Cortex of kidney (tissue), 1 donor: ENCODE results near the gene RHBDL2.
"Not testable (repeated sequence)": the region's sequence is repeated elsewhere in the genome, so short reads cannot be mapped to it uniquely, and the experiment has no call there.

Source experiments
- DNase-seq: peaks from one replicate; lab custom pipeline; 2025; lab: John Stamatoyannopoulos, UW

The RHBDL2 gene, protein sequence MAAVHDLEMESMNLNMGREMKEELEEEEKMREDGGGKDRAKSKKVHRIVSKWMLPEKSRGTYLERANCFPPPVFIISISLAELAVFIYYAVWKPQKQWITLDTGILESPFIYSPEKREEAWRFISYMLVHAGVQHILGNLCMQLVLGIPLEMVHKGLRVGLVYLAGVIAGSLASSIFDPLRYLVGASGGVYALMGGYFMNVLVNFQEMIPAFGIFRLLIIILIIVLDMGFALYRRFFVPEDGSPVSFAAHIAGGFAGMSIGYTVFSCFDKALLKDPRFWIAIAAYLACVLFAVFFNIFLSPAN

DNA sequence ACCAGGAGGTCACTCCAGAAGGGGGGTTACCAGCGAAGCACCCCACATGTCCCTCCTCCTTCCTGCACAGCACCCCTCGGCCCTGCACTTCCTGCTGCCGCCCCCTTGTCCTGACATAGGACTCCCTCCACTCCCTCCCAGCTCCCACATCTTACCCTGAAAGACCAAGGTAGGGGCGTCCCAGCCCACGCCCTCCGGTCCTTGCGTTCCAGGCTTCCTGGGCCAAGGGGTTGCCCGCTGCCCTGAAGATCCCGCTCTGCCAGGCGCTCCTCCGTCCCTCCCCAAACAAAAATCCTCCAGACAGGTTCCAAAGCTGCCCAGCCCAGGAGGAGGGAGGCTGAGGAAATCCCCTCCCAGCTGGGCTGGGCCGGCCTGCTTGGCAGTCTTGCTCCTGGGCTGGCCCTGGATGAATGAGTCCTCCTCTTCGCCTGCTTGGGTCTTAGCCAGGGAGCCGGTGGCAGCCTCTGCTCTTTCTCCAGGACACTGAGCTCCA lies at the start of gene RHBDL2:
RHBDL2 (minus strand) TSS at position 304 of the 493 bp plus-strand sequence. CDS start 22,618 bp downstream, outside the sequence.
- no peak for DNase-seq

DNA sequence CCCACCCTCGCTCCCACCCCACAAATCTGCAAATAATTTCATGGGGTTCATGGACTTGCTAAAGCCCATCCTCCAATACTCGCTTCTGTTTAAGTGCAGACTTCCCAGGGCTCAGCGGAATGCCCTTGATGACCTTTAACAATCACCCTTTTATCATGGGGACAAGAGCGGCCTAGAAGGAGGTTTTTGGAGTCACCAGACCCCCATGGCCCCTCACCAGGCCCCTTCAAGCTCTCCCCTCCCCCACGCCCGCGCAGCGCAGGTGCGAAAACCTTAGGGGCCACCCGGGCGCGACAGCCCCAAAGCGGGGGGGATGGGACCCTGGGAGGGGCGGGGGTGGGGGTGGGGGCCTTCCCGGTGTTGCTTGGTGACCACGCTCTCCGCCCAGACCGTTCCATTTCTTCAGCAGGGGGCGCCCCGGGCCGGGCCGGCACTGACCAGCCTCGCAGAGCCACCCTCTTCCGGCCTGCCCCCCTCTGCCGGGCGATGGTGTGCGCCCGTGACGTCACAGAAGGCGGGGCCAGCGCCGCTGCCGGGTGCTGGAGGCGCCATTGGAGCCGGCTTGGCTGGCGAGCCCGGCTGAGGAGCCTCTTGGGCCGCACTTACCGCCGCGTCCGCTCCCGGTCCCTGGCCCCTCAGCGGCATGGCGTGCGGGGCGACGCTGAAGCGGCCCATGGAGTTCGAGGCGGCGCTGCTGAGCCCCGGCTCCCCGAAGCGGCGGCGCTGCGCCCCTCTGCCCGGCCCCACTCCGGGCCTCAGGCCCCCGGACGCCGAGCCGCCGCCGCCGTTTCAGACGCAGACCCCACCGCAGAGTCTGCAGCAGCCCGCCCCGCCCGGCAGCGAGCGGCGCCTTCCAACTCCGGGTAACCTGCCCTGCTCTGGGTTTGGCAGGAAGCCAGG lies 49.4 kb upstream of the RHBDL2 start, which contains the start of gene AKIRIN1:
AKIRIN1 (plus strand) TSS at position 539 of the 900 bp plus-strand sequence; CDS start at position 644, 105 bp downstream.
- peak; percentile 36 for DNase-seq

DNA sequence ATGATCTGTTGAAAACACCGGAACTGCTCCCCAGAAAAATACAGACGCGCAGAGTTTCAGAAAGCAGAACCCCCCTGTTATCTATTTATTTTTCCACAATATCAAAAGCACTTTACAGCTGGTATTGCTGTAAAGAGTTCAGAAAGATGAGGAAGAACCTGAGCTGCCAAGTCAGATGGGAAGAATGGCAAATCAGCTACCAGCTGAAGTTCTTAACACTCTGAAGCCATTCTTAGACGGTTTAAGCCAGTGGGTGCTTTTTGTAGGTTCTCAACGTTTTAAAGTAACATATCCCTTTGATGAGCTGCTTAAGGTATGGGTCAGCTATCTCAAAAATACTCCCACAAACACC lies 48.7 kb upstream of the RHBDL2 start:
- no peak for DNase-seq

DNA sequence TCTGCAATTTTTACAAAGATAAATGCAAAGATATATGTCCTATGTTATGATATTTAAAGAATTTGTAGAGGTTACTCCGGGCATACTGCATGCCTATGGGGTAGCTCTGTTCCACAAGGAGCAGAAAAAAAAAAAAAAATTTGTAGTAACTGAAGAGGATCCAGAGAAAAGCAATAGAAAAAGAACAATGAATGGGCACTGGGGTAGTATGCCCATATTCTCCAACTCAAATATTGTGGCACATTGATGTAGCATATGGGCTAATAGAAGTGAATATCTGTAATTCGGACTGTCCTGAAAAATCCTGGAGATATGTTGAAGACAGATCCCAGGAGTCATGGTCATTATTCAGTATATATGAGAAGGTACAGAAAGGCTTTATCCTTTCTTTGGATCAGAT lies 48.3 kb upstream of the RHBDL2 start:
- DNase-seq, result no peak

DNA sequence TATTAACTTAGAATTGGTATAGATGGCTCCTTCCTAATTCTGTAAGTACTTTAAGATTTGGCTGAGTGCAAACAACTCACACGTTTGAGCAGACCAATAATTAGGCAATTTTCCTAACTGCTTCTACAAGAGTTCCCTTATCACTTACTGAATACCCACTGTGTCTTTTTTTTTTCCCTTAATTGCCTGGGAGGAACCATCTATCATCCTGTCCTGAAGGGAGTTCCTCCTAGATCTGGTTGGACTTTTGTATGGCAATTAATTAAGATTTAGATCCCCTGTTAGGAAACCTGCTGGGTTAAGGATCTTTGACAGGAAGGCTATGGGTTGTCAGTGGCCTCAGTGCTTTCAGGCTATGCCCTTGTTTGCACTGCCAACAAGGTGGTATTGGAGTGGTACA lies 37.8 kb upstream of the RHBDL2 start:
- not testable (repeated sequence) for DNase-seq

DNA sequence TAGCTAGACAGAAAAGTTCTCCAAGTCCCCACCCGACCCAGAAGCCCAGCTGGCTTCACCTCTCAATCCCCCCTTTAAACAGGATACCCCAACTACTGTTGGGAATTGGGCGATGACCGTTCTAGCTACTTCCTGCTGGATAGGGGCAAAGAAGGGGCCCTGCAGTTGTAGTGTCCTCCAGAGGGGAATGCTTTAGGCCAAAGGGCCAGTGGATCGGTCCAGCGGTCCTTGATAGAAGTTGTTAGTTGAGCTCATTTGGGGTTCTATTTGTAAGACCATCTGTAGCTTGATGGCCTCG lies 36.6 kb upstream of the RHBDL2 start:
- not testable (repeated sequence) for DNase-seq

DNA sequence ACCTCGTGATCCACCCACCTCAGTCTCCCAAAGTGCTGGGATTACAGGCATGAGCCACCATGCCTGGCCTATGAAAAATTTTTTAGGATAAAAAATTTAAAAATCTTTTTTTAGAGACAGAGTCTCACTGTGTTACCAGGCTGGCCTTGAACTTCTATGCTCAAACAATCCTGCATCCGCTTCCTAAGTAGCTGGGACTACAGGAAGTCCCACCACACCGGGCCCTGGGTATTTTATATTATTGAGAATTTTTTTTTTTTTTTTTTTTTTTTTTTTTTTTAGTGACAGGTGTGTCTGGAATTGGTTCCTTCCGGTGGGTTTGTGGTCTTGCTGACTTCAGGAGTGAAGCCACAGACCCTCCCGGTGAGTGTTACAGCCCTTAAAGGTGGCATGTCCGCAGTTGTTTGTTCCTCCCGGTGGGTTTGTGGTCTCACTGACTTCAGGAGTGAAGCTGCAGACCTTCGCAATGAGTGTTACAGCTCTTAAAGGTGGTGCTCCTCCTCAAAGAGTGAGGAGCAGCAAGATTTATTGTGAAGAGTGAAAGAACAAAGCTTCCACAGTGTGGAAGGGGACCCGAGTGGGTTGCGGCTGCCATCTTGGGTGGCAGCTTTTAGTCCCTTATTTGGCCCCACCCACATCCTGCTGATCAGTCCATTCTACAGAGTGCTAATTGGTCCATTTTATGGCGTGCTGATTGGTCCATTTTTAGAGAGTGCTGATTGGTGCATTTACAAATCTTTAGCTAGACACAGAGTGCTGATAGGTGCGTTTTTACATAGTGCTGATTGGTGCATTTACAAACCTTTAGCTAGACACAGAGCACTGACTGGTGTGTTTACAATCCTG lies 36.0 kb upstream of the RHBDL2 start:
- DNase-seq, result not testable (repeated sequence)

DNA sequence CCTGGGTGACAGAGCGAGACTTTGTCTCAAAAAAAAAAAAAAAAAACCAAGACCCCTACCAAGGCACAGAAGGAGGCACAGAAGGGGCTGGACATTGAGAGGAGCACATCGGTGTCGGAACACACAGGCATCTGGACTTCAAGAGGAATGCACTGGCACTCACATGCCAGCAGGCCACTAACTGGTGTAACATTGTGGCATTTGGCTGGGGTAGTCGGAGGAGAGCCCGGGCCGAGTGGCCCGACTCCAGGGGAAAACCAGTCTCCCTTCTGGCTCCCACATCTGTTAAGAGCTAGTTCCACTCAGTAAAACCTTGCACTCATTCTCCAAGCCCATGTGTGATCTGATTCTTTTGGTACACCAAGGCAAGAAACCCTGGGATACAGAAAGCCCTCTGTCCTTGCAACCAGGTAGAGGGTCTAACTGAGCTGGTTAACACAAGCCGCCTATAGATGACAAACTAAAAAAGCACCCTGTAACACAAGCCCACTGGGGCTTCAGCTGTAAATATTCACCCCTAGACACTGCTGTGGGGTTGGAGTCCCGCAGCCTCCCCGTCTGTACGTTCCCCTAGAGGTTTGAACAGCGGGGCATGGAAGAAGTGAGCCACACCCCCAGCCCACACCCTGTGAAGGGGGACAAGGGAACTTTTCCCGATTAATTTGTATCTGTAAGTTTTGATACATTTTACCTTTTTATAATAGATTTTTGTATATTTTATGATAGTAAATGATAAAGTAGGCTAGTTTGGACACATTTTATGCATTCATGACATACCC lies 32.2 kb upstream of the RHBDL2 start:
- DNase-seq, result no peak

DNA sequence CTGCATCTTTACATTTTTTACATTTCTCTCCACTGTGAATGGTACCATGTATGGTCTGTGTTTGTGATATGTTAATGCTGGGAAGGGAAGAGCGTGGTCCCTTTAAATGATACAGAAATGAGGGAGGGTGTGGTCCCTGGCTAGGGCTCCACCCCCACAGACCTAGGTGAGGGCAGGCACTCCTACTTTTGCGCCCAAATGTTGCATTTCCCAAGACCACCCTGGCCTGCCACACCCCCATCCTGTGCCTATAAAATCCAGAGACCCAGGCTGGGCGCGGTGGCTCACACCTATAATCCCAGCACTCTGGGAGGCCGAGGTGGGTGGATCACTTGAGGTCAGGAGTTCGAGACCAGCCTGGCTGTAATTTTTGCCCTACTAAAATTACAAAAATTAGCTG lies 31.5 kb upstream of the RHBDL2 start:
- DNase-seq, result not testable (repeated sequence)

DNA sequence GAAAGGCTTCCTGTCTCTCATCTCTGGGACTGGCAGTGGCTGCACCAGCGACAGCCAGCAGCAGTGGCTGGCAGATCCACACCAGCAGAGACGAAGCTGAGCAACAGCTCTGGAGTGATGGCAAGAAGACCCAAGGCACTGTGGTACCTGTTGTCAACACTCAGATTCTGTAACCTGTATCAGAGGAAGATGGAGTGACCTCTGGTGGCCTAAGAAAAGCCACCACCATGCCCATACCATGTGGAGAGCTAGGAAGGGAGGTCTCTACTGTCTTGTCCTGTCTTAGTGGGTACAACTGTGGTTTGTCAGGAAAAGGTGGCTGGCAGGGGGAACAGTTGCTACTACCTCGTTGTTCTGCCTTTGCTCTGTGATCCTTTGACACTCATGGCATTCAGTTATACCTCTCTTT lies 22.5 kb upstream of the RHBDL2 start:
- no peak for DNase-seq

DNA sequence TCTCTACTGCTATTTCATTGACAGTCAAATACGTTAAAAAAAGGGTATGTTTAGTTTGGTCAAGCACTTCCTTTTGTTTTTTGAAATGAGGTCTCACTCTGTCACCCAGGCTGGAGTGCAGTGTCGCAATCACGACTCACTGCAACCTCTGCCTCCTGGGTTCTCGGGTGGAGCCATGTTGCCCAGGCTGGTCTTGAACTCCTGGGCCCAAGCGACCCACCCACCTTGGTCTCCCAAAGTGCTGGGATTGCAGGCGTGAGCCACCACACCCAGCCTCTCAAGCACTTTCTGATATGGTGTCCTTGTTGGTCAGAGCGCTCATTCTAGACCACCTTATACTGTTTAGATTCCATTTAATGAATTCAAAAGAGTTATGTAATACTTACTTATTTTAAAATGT lies 20.9 kb upstream of the RHBDL2 start:
- no peak for DNase-seq

DNA sequence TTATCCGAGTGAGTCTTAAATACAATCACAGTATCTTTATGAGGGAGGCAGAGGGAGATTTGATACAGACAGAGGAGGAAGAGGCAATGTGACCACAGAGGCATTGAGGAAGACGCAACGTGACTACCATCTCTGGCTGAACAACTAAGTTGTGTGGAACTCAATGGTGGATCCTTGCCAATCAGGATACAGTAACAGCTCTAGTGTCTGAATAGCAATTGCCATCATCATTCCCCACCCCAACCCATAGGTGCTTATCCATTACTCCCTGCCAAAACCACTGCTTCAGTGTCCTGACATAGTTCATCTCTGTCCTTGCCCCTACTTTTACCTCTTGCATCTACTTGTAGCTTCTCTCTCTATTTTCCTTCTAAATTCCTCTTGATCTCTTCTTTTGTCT lies 20.5 kb upstream of the RHBDL2 start:
- DNase-seq, result no peak

DNA sequence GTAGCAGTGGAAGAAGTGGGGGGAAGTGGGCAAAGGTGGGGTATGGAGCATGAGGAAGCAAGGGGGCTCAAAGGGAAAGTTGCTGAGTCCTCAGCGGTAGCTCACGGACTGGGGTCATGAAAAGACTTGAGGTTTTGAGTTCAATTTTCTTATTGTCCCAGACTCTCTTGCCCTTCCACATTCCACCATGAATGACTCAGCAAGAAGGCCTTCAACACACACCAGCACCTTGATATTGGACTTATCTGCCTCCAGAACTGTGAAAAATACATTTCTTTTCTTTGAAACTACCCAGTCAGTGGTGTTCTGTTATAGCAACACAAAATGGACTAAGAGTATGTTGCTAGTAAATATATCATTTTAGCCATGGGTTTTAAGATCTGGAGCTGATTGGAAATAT lies 17.3 kb upstream of the RHBDL2 start:
- DNase-seq, result no peak

DNA sequence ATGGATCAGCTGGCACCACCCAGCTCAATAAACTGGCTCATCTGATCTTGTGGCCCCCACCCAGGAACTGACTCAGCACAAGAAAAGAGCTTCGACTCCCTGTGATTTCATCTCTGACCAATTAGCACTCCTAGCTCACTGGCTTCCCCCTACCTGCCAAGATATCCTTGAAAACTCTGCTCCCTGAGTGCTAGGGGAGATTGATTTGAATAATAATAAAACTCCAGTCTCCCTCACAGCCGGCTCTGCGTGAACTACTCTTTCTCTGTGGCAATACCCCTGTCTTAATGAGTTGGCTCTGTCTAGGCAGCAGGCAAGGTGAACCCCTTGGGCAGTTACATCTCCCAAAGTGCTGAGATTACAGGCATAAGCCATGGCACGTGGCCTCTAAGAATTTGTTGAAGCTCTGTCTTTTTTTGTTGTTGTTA lies 11.8 kb upstream of the RHBDL2 start:
- no peak for DNase-seq

DNA sequence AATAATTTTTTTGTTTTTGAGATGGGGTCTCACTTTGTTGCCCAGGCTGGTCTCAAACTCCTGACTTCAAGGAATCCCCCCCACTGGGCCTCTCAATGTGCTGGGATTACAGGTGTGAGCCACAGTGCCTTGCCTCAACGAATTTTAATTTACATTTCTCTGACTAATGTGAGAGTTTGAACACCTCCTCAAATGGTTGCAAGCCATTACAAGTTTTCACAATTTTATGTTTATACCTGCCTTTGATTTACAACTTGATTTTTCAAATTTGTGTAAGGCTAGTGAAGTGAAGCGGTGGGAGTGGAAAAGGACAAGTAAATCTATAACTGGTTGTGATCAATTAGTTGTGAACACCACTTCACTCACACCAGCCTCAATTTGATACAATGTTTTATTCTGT lies 8.9 kb upstream of the RHBDL2 start:
- no peak for DNase-seq

DNA sequence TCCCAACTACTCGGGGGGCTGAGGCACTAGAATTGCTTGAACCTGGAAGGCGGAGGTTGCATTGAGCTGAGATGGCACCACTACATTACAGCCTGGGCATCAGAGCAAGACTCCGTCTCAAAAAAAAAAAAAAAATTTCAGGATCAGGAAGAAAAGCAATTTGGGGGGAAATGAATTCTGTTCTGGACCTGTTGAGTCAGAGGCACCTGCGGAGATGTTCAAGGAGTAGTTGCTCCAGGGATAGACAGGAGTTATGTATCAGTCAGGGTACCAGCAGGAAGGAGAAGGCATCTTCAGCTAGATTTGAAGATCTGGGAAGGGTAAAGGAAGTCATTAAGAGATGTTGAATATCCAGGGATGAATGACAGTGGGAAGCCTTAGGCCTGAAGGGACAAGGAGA lies 2.9 kb upstream of the RHBDL2 start:
- DNase-seq, result no peak

DNA sequence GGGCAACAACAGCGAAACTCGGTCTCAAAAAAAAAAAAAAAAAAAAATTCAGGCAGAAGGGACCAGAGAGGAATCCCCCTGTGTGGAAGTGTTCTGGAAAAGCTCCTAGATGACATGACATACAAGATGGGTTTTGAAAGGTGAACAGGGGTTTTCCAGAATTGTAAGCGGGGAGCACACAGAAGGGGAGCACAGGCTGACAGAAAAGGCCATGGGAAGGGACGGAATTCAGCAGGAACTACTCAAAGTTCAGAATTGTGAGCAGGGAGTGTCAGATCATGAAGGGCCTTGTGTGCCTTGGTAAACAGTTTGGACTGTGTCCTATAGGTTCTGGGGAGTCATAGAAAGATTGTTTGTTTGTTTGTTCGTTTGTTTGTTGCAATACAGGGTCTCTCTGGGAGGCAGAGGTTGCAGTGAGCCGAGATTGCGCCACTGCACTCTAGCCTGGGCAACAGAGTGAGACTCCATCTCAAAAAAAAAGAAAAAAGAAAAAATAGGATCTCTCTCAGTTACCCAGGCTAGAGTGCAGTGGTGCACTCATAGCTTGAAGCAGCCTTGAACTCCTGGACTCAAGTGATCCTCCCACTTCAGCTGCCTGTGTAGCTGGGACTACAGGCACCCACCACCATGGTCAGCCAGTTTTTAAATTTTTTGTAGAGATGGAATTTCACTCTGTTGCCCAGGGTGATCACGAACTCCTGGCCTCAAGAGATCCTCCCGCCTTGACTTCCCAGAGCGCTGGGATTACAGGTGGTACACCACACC lies 1.2 kb upstream of the RHBDL2 start:
- DNase-seq, result no peak

DNA sequence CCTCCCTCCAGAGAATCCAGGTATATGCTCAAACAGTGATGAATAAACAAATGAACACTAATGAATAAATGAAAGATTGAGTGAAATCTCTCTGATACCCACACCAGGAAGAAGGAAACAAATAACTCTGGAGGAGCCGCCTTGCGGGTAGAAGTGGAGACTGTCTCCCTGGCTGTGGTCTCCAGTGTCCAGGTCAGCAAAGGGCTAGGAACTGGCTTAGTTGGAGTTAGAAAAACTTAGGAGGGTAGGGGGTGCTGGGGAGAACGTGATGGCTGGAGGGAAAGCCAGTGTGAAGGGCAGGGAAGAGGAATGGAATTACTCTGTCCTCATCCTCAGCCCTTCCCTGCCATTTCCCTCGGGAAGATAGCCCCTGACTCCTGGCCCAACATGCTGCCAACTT lies 537 bp downstream of the RHBDL2 start:
- no peak for DNase-seq

DNA sequence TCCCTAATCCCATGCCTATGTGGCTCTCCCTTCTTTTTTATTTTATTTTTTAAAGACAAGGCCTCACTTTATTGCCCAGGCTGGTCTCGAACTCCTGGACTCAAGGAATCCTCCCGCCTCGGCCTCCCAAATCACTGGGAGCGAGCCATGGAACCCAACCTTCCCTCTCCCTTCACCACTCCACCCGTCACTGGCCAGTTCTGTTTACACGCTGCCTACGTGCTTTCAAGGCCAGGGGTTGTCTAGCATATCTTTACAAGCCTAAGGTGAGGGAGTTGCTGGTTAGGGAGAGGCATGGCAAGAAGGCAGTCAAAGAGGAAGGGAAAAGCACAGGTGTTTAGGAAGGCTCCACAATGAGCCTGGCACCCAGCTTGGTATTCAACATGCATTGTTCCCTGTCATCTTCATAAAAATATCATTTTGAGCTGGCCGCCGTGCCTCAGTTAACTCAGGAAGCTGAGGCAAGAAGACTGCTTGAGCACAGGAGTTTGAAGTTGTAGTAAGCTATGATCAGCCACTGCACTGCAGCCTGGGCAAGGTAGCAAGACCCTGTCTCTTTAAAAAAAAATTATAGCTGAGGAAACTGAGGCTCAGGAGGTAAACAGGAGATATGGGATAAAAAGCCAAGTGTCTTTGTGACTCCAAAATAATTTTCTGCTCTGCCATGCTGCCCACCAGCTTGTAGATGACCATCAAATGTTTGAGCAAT lies 1.1 kb downstream of the RHBDL2 start:
- no peak for DNase-seq

DNA sequence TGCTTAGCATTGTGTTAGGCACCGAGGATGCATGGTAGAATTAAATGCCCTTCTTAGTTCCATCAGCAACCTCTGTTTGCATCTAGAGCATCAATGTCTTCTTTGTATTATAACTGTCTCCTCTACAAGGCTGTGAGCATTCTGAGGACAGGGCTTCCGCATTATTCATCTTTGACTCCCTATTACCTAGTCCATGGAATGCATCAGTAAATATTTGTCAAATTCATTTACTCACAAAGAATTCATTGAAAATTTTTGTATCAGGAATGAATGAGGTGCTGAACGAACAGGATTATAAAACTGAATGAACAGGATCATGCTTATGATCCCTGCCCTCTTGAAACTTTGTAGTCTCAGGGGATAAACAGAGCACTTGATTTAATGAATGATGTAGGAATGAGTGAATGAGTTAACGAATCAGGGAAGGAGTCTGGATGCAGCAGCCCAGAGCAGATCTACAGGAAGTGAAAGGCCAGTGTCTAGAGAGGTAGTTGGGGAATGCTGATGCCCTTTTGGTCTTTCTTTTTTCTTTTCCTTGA lies 2.8 kb downstream of the RHBDL2 start:
- no peak for DNase-seq
